Stimulated activated CD4-positive, alpha-beta T cell treated with anti-CD3 and anti-CD28 coated beads, Interleukin-4, amount 100 ng/mL, for 1 hour (primary cell): ENCODE measurements around the gene SBDS.
"Not testable (repeated sequence)": the region's sequence is repeated elsewhere in the genome, so short reads cannot be mapped to it uniquely, and the experiment has no call there.

Experiments
- DNase-seq: peaks from one replicate; pipeline ENCODE4 v3.0.0-alpha.2; 2020

The SBDS gene

DNA sequence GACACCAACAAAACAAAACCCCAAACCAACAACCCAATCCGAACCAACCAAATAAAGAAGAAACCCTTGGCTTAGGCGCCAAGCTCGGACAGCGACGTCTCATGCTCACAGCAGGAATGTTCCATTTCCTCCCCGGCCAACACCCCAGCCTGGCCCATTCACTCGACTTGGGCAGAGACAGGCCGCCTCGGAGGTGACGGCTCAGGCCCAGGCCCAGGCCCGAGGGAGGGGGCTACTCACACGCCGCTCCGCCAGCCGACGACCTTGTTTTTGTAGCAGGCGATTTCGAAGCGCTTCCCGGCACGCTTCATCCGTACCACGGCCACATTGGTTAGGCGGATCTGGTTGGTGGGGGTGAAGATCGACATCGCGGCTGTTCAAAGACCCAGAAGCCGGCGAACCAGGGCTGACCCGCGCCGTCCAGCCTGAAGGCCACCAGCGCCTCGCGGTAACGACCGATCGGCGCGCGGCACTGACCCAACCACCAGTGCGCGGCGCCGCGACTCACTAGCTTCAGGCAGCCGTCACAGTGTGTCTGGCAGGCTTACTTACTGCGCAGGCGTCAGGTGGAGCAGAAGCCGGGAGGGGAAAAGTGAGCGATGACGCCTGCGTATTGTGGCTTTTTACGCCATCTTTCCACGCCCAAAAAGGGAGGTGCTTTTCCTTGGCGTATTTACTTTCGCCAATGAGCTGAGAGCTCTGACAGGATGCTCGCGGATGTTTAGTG, at the start of gene SBDS:
SBDS (minus strand) TSS at position 537 of the 727 bp plus-strand sequence; CDS start at position 368, 169 bp downstream.
- peak; percentile 85 for DNase-seq

DNA sequence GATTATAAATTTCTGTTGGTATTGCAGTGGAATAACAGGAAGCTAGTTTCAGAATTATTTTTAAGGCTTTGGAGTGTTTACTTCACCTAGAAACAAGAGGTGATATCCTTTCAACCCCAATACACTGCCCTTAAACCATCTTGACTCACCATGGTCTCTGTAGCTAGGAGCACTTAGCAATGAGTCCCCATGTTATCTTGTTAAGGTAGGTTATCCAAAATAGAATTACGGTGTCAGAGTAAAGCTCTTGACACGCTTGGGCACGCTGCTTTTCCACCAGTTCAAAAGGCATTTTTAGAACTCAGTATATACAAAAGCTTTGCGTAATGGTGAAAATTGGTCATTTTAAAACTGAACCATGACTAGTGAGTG, 48.2 kb upstream of the SBDS start:
- not testable (repeated sequence) for DNase-seq

DNA sequence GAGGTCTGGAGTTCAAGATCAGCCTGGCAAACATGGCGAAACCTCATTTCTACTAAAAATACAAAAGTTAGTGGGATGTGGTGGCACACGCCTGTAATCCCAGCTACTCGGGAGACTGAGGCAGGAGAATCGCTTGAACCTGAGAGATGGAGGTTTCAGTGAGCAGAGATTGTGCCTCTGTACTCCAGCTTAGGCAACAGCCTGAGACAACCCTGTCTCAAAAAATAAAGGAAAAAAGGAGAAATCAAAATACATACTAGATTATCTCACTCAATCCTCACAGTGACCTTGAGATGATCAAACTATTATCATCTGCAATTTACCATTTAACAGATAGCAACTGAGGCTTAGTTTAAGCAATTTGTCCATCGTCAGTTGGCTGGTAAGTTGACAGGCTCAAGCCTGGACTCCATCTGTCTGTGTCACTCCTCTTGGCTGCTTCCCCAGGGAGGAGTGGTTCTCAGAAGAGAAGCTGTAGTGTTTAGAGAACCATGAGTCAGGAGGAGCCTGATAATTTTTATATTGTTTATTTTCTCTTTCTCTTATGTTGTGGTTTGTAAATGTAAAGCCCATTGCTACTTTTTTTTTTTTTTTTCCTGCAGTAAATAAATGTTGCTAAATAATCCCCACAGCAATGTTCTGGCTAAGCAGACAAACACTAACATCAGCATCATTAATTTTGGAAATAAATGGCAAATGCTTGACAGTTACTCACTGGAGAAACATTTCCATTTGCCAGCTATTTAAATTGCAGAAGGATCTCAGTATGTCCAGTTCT, 47.6 kb upstream of the SBDS start:
- DNase-seq: not testable (repeated sequence)

DNA sequence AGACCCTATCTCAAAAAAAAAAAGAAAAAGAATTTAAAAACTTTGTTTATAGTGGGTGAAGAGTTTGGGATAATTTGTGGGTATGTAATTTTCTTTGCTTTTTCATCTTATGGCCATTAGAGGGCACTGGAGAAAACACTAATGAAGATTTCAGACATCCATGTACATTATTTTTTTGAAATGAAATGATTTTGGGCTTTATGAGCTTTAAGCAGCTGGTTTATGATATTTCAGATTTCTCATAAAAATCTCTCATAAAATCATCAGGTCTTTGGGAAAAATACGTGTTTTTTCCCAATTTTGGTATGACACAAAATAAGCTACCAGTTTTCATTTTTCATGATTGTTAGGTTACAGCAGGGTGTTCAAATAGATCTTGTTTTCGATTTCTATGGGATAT, 45.4 kb upstream of the SBDS start:
- DNase-seq: not testable (repeated sequence)

DNA sequence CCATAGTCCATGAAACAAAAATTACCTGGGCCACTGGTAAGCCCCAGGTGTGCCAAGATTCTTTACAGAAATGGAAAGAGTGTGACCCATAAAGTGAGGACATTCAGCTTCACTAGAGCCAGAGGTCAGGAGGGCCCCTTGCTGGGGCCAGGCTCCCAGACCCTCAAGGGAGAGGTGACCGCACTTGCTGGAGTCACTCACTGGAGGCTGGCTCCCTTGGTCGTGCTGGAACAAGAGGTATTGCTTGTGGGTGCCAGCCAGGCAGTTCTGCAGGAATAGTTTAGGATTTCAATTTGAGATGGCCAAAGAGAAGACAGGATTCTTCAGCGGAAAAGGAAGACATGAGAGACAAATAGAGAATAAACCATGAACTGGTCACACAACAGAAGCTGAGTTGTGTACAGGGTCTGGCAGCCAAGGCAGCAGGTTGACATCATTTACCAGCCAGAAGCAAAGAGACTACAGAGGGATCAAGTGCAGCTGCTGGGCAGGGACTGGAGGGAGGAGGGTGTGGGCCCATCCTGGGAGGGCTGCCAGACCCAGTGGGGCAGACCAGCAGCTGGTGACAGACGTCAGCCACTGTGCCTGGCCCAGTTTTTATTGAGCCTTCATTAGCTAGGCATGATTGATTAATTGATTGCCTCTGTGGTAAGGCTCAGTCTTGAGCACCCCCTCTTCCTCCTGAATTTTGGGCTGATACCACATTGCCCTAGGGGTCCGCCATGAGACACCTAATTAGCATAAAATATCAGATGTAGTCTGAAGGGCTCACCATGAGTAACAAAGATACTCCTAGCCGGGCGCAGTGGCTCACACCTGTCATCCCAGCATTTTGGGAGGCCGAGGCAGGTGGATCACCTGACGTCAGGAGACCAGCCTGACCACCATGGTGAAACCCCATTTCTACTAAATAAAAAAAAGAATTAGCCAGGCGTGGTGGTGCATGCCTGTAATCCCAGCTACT, 41.3 kb upstream of the SBDS start:
- not testable (repeated sequence) for DNase-seq

DNA sequence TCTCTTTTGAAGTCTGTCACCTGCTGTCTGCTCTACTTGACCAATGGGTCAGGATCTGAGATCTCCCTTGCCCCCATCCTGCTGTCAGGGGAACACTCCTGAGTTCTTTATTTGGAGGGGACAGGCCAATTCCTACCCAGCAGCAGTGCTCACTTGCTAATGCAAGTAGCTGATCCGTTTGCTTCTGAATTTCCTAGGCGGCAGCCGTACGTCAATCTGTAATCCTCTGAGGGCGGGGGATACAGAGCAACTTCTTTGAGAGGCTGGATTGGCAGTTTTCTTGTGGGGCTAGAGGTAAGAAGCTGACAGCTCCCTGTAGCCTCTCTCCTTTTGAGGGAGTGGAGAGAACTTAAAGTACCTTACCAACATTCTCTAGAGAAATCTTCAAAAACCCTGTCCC, 37.9 kb upstream of the SBDS start:
- no peak for DNase-seq

- DNase-seq: not testable (repeated sequence)
These were observed 36.3 kb upstream of the SBDS start for GRCh38 chr7:67031685-67032084.

GRCh38 chr7:67025459-67025858, 30.1 kb upstream of the SBDS start:
- not testable (repeated sequence) for DNase-seq

DNA sequence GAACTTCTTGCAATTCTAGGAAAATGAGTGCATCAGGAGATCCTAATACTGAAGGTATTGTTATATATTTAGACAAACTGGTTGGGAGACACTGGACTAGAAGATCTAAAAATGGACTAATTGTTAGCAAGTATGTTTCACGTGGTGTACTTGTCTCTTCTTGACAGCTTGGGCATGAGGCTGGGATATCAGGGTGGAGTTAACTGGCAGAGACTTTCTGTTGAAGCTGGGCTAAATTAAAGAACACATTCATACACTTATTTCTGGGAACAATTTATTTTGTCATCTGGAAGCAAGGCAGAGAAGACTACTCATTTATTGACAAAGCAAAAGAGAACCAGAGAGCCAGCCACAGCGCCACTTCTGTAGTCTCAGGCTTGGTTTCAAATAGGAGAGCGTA, 27.1 kb upstream of the SBDS start:
- DNase-seq: no peak

DNA sequence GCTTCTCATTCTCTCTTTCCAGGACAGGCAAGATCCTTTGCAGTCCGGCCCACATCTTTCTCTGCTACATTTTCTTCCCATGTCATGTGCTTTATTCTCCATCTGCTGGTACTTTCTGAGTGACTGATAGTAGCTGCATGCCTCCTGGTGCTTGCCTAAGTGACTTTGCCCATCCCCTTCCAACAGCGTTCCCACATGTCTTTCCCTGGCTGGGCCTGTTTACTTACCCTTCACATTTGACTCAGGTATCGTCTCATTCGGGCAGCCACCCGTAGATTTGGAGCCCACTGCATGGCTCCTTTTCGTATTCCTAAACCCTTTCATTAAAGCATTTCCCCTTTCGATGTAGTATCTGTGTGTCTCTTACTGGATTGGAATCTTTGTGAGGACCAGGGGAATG, 25.9 kb upstream of the SBDS start:
- no peak for DNase-seq

DNA sequence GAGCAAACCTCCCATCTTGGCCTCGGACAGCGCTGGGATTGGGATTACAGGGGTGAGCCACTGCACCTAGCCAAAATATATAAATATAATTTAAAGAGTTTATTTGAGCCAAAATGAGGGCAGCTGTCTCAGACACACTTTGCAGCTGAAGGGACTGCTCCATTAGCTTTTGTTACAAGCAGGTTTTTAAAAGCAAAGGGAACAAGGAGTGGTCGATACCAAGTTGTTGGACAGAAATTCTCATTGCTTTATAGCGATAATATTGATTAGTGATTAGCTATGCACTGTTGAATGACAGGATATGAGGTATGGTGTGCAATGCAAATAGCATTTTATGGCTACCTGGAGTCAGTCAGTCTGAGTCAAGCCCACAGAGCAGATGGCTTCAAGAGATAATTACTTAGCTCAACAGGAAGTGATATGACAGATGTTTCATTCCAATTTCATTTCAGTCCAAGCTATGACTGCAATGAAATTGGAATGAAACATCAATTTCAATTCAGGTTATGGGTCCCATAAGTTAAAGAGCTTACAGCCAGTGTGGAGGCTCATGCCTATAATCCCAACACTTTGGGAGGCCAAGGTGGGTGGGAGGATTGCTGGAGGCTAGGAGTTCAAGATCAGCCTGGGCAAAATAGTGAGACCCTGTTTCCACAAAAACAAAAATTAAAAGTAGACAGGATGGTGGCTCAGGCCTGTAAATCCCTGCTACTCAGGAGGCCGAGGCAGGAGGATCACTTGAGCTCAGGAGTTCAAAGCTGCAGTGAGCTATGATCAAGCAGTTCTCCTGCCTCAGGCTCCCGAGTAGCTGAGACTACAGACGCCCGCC, 24.4 kb upstream of the SBDS start:
- no peak for DNase-seq

GRCh38 chr7:67018940-67019339, 23.6 kb upstream of the SBDS start:
- DNase-seq: no peak

DNA sequence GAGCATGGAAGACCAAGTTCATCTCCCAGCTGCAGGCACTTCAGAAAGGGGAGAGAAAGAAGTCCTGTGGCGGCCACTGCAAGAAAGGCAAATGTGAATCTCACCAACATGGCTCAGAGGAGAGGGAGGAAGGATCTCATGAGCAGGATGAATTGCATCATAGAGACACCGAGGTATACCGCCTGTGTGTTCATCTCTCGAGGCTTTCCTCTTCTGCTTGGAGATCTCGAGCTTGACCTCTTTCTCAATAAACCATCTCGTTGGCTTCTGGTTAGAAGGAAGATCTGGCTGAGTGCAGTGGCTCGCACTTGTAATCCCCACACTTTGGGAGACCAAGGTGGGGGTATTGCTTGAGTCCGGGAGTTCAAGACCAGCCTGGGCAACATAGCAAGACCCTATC, 22.6 kb upstream of the SBDS start:
- DNase-seq: not testable (repeated sequence)

DNA sequence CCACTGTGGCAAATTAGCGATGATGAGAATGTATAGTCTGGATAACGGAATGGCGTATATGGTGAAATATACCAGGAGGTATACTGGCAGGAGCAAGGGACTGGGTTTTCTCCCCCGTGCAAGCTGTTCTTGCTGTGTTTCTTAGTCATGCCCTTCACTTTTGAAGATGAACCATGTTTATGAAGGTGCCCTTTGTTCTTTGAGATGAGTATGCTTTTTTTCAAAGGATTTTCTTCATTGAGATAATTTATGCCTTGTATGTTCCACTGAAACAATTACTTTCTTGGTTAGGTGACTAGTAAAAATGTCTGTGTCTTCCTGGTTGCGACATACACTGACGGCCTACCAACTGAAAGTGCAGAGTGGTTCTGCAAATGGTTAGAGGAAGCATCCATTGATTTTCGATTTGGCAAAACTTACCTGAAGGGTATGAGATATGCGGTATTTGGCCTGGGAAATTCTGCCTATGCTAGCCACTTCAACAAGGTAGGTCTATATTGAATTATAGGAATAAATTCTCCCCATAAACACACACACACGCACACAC, 18.8 kb upstream of the SBDS start:
- DNase-seq: not testable (repeated sequence)

- DNase-seq: not testable (repeated sequence)
These were observed 14.3 kb upstream of the SBDS start for GRCh38 chr7:67009677-67010076.

- DNase-seq: no peak
These were observed 12.9 kb upstream of the SBDS start for GRCh38 chr7:67008260-67008659.

DNA sequence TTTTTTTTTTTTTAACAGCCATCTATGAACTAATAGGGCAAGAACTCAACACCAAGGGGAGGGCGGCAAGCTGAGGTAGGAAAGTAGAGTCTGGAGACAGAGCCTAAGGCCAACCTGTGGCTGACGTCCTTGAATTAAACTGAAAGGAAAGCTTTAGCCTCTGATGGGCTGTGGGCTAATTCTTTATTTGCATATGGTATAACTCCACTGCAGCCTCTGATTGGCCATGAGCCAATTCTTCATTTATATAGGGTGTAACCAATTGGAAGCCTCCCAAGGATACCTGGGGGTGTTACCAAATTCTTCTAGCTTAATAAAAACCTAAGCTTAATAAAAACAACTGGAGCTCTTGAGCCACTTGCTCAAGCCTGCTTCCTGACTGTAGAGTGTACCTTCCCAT, 11.6 kb upstream of the SBDS start:
- no peak for DNase-seq

- not testable (repeated sequence) for DNase-seq
These were observed 8.8 kb upstream of the SBDS start for GRCh38 chr7:67004145-67004544.

- not testable (repeated sequence) for DNase-seq
These were observed 5.3 kb upstream of the SBDS start for GRCh38 chr7:67000601-67001258.

DNA sequence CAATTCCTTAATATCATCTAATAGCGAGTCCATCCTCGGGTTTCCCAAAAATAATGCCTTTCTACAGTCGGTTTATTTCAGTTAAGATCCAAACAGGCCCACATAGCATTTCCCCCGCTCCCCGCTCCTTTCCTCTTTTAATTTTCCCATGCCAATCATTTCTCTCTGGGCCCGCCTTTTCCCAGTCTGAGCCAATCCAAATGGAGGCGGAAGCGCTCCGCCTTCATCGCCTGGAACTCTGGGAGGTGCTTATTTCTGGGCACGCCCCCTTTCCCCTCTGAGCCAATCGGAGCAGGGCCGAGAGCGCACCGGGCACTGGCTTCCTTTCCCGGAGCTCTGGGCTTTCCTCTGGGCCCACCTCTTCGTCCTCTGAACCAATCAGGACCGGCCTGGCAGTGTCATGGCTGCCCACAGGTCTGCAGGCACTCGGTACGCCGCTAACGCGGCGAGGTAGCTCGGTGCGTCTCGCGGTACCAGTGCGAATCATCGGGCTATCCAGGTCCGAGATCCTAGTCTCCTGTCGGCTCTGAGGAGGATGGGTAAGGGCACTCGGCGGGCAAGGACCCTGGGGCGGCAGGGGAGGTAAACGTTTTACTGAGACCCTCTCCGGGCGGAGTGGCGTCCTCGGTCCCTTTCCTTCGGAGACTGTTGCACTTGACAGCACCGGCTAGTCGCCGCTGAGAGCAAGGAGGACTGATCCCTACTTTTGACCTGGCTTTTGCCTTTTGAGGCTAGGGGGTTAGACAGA, 1.2 kb upstream of the SBDS start, which contains the start of gene TYW1:
TYW1 (plus strand) TSS at position 390 of the 748 bp plus-strand sequence; CDS start at position 536, 146 bp downstream.
- DNase-seq: peak; percentile 97
